GM21381 (cell line): ENCODE data around the gene DUSP6.

ENCODE experiments used
- ATAC-seq: cut with Tn5 transposase; IDR thresholded peaks from one replicate; pipeline ENCODE4 v1.9.1; 2021; ENCODE audit warnings: mild to moderate bottlenecking, moderate library complexity; ENCODE audit not compliant: unreplicated experiment

DUSP6 gene, protein sequence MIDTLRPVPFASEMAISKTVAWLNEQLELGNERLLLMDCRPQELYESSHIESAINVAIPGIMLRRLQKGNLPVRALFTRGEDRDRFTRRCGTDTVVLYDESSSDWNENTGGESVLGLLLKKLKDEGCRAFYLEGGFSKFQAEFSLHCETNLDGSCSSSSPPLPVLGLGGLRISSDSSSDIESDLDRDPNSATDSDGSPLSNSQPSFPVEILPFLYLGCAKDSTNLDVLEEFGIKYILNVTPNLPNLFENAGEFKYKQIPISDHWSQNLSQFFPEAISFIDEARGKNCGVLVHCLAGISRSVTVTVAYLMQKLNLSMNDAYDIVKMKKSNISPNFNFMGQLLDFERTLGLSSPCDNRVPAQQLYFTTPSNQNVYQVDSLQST

DNA sequence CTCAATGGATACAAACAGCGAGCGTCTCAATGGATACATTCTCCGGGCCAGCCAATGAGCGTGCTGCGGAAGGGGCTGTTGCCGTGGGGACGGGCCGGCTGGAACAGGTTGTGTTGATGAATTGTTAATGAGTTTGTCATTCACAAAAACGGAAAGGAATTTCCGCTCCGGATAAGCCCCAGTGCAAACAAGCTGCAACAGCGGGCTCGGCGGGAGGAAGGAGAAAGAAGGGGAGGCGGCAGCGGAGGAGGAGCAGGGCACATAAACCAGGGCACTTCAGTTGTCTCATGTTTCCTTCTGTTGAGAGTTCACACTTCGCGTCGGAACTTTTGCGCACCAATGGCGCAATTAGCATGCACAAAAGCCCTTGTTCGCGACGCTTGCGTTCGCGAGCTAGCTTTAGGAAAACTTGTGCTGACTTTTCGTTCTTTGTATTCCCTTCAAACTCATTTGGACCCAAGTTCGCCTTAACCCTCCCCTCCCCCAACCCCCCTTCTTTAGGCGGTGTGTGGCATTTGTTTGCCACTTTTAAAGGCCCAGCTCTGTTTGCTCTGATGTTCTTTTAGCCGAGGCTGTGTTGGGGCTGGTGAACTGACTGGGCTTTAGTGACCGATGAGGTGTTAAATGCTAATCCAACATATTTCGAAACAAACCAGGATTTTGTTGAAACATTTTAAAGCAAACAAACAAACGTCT is at the start of gene DUSP6:
TSS of gene DUSP6 (minus strand) at position 10 of the 696 bp plus-strand sequence. CDS start 462 bp downstream, outside the sequence.
- ATAC-seq, result no peak

DNA sequence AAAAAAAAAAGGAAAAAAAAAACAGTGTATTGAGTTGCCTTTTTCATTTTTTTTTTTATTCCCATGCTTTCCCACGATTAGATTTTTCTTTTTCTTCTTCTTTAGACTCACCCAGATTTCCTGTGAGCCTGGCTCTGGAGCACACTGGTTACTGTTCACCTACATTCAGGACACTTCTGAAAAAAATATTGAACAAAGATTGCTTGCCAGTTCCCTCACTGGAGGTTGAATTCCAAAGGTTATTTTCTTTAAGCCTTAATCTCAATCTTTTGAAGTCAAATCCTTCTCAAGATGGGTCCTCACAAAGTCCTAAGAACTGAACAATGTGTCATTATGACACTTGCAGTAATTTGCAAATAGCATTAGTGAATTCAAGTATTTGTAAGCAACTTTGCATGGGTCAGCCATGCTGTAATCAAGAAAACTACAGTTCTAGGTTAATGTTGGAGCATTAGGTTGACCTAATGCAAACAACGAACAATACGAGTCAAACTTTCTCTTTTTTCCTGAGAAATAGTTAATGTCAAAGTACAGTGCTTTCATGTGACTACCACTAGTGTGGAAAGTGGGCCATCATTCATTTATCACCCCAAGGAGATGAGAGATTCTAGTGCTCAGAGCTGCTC is 49.2 kb upstream of the DUSP6 start:
- no peak for ATAC-seq

DNA sequence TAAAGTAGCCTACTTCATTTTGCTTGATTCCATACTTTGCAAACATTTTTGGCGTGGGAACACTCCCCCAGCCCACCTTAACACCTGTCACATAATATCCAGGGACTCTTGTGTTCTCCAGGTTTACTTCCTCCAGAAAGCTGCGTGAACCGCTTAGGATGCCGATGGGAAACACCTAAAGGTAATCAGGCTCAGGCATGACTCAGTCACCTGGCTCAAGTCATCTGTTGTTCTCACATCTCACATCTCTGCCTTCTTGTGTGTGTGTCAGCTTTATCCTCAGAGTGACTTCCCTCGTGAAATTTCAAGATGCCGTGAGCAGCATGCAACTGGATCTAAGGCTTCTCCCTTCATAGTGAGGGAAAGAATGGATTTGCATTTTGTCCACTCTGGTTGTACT is 48.1 kb upstream of the DUSP6 start:
- no peak for ATAC-seq

DNA sequence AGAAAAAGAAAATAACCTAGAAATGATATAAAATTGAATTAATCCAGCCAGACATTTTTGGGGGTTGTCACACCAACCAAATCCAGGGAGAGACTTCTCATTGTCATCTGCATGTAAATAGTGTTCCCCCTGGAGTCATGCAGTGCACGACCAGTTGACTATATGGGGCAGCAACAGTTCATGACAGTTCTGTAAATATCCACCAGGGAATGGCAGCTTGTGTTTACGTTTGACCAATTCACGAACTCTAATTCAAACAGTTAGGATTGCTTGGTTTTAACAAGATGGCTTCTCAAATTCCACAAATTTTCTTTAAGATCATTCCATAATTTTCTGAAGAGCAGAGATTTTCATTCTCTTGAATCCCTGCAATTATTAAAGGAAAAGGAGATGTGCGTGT is 43.4 kb upstream of the DUSP6 start:
- ATAC-seq, result no peak

DNA sequence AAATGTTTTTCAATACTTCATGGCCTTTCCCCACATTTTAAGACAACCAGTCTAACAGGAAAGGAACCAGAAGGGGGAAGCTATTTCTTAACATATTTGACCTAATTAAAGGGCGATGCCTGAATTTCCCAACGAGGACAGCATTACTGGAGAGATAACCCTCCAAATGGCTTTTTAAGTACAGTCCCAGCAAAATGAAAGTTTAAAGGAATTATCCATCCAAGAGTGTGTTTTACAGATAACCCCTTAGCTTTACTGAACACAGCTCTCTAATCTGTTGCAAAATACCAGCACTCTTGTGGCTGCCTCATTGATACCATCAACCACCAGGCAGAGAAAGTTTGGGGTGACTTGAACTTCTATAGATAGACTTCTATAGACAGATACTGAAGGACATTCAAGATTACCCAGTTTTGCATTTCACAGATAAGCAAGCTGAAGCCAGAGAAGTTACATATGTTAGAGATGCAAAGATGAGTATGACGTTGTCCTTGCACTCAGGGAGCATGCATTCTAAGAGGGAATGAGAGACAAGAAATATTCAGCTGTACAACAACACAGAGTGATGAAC is 41.3 kb upstream of the DUSP6 start:
- no peak for ATAC-seq

DNA sequence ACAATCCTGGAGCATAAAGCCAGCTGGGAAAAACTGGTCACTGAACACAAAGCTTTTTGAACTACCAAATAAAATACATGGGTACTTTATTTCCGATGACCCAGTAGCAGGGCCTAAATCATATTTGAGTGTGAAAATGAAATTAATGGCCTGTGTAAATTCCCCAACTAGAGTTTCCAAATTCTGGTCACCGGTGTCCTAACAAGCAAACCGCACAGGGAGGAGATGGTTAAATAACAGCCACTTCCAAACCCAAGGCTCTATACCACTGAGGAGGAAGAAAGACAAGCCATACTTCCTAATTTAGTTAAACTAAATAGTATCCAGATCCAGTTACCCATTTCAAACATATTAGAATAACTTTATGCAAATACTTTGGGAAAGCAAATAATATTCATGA is 40.1 kb upstream of the DUSP6 start:
- no peak for ATAC-seq

DNA sequence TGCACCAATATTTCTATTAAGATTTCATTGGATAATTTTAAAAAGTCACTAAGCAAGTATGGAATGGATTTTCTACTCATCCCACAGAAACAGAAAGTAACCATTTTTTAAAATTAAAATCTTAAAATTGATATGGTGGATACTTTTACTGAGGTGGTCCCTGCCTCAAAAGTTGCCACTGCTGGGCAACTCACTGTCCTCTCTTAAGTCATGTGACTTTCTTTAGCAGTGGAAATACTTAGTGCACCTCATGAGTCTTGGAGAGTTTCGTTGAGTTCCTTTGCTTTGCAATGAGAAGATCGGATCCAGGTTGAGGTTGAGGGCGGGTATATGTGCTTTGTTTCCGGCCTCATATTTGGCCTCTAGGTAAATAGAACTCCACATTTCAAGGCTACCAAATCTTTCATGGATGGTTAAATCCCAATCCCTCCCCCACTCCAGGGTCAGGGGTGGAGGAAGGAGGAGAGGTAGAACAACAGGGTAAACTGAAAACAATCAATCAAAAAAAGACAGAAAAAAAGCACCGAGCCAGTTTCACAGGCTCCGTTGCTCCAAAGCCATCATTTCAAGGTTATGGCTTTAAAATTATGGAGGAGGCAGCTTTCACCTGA is 39.5 kb upstream of the DUSP6 start:
- ATAC-seq, result no peak

DNA sequence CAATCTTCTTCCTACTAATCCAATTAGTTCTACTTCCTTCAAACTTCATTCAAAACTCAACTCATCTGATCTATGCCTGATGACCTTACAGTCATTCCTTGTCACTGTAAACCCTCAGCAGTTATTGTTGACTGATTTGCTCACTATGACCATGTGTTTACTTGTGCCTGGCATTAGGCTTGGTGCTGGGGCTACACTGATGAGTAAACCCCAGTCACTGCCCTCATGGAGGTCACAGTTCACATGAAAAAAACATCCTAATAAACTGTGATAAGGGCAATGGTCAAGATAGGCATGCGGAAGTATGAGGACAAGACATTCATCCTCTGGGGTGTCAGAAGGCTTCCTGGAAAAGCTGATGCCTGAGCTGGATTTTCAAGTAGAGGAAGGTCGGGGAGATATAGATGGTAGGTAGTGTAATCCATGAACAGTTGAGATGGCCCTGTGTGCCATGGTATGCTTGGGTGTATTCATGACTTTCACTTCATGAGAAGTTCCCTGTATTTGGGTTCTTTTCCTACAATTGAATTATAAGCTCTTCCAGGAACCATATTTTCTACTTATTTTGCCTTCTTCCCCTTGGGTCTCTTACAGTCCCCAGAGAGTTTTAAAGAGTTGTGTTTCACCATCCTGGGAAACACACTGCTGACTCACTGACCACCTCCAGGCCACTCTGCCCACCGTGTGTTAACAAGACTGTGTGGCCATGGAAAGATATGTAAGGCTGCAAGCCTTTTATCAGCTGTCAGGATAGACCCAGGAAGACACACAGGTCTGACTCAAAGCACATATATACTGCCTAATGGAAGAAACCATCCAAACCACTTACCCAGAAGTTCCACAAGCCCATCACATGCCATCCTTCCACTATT is 38.7 kb upstream of the DUSP6 start:
- no peak for ATAC-seq

DNA sequence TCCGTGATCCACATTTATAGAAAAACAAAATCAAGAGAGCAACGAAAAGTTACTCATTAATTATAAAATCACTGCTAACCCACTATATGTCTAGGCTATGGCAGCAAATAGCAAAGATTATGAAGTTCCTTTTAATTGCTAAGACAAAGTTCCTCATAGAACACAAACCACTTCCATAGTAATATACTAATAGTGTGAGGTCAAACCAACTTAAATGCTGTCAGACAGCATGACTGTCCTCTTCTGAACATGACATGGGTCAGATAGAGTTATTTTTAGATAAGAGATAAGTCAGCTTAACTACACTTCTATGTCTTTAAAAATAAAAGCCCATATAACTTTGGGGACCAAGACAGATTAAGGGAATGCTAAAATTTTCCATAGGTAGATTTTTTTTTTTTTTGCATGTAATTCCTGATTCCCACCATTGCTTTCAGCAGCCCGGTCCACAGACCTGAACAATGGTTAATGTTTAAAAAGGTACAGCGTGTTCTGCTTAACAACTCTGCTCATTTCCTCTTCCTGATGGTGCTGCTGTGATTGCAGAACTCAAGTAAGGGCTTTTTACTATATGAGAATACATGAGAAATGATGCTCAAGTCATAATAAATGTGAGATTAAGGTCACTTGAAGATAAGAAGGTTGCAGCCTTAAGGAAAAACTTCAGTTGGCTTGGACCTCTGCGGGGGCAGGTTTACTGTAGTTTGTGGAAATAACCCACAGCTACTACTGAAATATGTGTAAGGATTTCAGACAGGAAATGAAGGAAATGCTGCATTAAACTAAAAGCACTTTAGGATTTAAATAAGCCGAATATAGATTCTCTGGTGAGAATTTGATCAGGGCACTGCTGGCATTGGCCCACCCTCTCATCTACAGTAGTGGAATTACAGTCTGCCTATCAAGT is 37.7 kb upstream of the DUSP6 start:
- ATAC-seq, result no peak

DNA sequence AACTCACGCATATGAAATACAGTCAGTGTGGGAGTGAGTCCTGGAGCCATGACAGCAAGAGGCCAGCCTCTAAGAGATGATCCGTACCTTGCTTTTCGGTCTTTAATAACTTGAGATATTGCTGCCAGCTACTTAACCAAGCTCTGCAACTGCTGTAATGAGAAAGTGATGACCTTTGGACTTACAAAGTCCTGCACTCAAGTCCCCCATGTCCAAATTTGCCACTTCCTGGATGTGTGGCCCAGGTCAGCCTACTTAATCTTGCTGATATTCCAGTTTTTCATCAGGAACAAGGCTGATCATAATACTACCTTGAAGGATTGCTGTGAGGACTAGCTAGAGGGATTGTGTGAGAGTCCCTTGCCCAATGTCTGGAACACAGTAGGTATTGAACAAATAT is 33.8 kb upstream of the DUSP6 start:
- no peak for ATAC-seq

DNA sequence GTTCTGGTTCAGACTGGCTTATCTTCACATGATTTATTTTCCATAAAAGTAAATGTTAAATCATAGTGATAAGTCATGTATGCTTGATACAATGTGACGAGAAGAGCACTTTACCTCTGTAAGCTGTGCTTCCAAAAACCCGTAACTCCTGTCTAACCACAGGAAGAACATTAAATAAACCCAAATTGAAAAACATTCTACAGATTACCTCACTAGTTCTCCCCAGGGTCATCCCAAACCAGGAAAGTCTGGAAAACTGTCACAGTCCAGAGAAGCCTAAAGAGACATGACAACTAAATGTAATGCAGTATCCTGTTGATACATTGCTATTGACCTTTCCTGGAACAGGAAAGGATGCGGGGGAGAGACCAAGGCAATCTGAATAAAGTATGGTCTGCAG is 32.5 kb upstream of the DUSP6 start:
- ATAC-seq, result no peak

DNA sequence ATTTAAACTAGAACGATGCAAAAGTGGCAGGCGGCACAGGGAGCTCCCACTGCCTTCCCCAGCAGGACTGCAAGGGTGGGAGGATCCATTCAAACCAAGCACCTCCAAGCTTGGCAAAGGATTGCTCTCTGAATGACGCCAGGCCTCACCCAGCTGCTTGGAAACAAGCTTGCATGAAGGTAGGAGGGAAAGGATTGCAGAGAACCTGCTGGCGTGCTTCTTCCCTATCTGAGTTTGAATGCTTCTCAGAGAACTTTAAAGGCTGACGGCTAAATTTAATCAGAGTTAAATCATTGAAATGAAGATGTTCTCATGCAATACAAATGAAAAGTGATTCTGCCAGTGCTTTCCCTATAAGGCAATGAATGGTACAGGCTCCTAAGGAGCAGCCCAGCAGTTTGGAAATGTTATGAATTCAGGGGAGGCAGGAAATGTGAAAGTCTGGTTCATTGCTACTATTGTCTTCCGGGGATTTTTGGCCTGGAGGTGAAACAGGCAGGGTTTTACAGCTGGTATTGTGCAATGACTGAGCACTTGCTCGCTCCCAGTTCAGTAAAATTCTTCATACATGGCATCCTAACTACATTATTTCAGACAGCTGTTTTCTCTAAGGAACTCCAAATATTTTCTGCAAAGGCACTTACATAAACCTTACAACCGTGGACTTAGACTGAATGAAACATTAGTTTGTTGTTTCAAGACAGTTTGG is 31.9 kb upstream of the DUSP6 start:
- no peak for ATAC-seq

DNA sequence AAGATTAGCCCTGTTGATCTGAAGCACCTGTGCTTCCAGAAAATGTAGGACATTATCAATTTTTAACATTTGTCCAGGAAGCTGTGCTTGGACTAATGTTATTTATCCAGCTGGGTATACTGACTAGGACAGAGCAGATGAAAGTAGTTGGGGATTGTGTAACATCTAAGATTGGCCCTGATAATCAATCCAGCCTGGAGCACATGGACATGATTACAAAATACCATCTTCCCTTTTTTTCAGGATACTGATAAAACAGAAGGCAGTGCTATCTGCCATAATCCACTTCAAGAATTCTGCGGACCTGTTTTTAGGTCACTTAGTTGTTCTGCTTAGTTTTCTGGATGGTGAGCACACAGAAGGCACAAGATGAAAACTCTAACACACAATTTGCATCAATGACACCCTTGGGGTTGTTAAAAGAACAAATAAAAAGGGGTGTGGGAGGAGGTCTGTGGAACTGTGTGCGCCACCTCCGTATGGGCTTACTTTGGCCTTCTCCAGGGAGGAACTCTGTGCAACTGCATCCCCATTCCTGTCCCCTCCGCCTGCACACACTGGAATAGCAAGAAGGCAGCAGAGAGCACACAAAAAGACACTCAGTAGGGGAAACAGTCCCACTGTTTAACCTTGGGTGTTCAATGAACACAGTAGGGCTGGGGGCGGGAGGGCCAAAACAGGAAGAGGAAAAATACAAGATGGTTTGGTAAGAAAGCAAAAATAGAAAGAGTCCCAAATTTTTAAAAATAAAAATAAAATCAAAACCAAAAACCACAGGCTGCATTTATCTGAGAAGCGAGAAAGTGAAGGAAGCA is 31.1 kb upstream of the DUSP6 start:
- ATAC-seq, result no peak

DNA sequence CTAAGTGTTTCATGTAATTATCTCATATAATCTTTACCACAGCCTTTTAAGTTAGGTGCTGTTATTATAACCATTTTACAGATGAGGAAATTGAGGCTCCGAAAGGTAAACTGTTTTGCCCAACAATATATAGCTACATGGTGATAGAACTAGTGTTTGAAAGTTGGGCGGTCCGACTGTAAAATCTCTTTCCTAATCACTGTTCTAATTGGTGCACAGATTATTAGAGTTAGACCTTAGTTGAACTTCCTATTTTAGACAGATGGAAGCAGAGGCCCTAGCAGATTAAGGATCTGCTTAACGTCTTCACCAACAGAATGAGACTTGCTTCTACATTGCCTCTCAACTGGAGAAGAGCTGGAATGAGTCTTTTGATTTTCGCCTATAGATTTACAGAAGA is 30.0 kb upstream of the DUSP6 start:
- no peak for ATAC-seq

DNA sequence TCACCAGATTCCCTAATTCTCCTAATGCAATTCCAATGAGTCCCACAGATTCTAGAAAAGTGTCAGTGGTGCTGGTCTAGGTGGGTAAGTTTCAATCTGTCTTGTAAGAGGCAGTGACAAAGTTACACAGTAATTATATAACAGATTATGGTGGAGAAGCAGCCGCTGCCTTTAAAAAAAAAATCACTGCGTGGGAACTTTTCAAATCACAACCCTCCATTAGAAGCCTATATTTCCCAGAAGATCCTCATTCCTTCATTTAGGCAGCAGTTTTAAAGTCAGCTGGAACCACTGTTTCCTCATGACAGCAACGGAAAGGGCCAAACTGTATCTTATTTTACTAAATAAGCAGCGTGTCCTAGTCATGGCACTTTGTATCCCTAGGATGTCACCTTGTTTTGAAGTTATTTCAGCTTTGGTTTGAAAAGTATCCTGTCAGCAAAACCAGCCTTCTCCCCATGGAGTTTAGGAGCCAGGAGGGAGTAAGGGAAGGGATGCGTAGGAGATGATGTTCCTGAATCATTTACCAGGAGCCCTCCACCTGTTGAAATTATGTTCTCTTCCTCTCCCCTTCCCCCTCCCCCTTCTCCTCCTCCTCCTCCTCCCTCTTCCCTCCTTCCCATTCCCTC is 27.7 kb upstream of the DUSP6 start:
- ATAC-seq, result no peak

DNA sequence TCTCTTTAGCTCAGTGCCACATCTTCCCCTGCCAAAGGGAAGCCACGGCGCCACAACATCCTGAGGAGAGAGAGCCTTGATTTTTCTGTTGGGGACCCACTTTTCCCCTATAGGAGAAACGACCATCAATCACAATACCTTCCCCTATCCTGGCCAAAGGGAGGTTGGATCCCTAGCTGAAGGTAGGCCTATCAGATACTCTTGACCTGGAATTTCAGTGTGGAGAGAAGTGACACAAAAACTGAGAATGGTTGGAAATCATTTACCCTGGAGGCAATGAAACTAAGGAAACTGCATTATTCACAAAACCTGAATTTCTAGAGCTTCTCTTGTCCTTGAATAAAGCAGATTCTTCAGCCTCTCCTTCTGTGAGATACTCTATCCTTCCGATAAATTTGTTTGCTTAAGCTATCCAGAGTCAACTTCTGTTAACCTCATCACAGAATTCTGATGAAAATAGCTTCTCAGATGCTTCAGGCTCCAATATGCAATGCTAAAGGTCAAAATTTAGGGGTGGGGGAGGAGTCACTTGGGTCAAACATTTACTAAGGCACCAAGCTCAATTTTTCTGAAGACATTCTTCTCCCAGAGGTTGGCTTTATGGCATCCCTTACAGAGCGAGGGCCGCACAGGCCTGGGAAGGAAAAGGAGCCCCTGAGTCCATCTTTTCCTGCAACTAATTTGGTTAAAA is 27.0 kb upstream of the DUSP6 start:
- ATAC-seq, result no peak

DNA sequence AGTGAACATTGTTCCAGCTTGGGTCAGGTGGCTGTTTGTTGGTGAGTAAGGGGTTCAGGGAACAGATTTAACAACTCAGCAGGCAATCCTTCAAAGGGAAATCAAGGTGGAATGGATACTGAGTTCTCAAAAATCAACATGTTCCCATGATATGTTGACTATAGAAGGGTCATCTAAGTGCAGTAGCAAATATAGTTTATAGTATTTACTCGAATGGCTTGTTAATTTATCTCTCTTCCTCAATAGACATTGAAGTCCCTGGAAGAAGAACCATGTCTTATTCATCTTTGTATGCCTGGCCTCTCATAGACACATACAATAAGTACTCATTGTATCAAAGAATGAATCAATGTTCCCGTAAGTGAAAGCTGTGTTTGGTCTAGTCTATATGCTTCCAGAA is 24.5 kb upstream of the DUSP6 start:
- ATAC-seq, result no peak
